Measurements from ENCODE around the gene CTSD. TPM values are rescaled to one million over a fixed set of nuclear protein-coding genes. Genes with fewer than 3 reads are reported as not detected.

Gene CTSD
- total RNA-seq, 2 experiments from 2014 or later: 52.0 to 58.7 TPM

DNA sequence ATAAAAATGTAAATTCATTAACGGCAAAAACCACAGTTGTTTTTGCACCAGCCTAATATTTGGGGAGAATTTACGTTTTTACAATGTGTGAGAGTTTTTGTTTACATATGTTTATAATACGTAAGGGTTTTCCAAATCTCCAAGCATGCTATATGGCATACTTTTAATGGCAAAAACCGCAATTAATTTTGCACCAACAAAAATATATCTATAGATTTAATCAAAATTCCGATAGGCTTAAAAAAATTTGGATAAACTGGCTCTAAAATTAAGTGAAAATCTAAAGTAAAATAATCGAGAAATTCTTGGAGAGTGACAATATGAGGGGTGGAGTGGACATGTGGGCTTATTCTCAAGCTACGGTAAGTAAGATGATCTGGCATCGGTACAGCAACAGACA lies 43.9 kb downstream of the CTSD start:
- intact Hi-C loops (cut with micrococcal nuclease): no loop called here
- Mint-ChIP-seq H3K36me3 (no peaks in the 10 kb centered on the region), H3K9me3 (no peaks in the 10 kb centered on the region), H3K4me1 (ENCODE audit: low read depth) (no peaks in the 10 kb centered on the region), H3K27ac (no peak overlapping the region), H3K4me3 (no peak overlapping the region), H3K27me3 (peaks cover 9% of the 10 kb centered on the region)
- CTCF ChIA-PET: interaction anchor here (1.8 kb wide), 1 partner anchor 26 kb away, joined by 6 read pairs; no protein-coding TSS in a partner anchor
- POLR2A ChIA-PET: no interaction called here
- no peak for DNase-seq

DNA sequence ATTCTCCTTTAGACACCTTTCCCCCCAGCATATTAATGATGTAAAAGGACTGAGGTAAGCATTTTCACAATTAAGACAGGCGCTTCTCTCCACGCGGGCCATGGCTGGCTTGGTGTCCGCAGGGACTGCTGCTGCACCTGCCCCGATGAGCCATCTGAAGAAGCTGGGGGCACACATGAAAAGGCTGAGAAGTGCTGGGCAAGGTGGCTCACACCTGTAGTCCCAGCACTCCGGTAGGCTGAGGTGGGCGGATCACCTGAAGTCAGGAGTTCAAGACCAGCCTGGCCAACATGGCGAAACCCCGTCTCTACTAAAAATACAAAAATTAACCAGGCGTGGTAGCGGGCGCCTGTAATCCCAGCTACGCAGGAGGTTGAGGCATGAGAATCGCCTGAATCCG lies 45.4 kb downstream of the CTSD start:
- ChIA-PET POLR2A (no interaction called here), CTCF (interaction anchor here (1.8 to 2.3 kb wide), 3 partner anchors 24 to 115 kb away, joined by 6 to 13 read pairs (median 10); no protein-coding TSS in a partner anchor)
- DNase-seq: no peak
- no peaks in the 10 kb centered on the region for H3K9me3 Mint-ChIP-seq
- intact Hi-C loops (cut with micrococcal nuclease): no loop called here
- H3K4me1 Mint-ChIP-seq (ENCODE audit: low read depth): no peaks in the 10 kb centered on the region
- H3K4me3 Mint-ChIP-seq: no peak overlapping the region
- H3K27ac Mint-ChIP-seq: no peak overlapping the region
- H3K27me3 Mint-ChIP-seq: peaks cover 4% of the 10 kb centered on the region
- H3K36me3 Mint-ChIP-seq: no peaks in the 10 kb centered on the region

DNA sequence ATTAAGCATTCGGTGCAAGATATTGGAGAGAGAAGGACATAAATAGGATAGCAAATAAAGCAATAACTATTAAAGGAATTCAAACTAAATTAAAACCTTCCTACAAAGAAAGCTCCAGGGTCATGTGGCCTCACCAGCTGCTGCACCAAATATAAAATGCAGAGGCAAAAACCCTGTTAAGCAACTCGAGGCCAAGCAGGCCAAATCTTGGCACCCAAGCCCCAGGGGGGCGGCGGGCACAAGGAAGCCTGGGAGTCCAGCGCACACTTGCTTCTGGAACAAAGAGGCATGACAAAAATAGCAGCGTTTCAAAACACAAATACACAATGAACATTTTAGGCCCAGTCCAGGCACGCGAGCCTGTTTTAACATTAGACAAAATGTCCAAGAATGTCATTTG lies 46.0 kb downstream of the CTSD start:
- H3K36me3 Mint-ChIP-seq: no peaks in the 10 kb centered on the region
- CTCF ChIA-PET: interaction anchor here (2.3 kb wide), 2 partner anchors 24 to 116 kb away, joined by 10 to 13 read pairs; no protein-coding TSS in a partner anchor
- H3K9me3 Mint-ChIP-seq: no peaks in the 10 kb centered on the region
- intact Hi-C loops (cut with micrococcal nuclease): no loop called here
- no peak overlapping the region for H3K27ac Mint-ChIP-seq
- H3K4me3 Mint-ChIP-seq: no peak overlapping the region
- DNase-seq: no peak
- peaks cover 6% of the 10 kb centered on the region for H3K27me3 Mint-ChIP-seq
- no peaks in the 10 kb centered on the region for H3K4me1 Mint-ChIP-seq (ENCODE audit: low read depth)
- POLR2A ChIA-PET: no interaction called here

DNA sequence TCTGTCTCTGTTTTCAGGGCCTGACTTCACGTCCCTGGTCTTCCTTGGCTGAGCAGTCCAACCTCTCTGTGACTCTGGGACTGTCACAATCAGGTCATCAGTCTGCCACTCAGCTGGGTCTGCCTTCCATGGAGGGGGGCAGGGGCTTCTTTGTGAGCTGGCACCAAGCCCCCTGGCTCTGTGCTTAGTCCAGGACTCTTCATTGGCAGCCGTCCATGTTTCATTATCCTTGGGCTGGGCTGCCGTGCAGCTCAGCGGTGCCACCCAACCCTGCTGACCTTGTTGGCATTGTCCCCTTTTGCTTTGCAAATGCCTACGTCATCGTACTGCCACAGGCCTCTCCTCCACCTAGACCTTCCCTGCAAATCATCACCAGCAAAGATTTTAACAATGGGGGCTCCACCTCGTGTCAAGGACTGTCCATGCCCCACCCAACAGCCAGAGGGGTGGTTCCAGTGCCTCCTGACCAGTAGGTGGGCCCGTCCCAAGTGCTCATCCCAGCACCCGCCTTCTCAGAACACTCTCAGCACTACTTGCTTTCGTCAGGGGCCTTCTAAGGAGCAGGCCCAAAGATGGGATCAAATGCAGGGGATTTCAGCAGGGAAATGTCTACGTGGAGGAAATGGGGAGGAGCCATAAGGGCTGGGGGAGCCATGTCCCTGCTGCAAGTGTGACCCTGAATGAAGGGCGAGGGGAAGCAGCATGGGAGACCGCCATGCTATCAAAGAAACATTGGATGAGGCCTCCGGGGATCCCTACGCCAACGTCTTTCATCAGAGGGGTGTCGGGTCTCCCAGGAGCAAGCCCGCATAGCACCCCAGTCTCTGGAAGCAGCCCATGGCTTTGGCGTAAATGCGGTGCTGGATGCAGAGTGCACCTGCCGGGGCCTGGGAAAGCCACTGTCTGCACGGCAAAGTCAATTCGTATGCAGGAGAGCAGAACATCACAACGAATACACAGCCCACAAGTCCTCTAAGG lies 48.5 kb downstream of the CTSD start:
- Mint-ChIP-seq H3K27ac (no peak overlapping the region), H3K4me3 (no peak overlapping the region), H3K27me3 (peaks cover 4% of the 10 kb centered on the region), H3K4me1 (ENCODE audit: low read depth) (no peaks in the 10 kb centered on the region), H3K36me3 (no peaks in the 10 kb centered on the region), H3K9me3 (no peaks in the 10 kb centered on the region)
- CTCF ChIA-PET: interaction anchor here (1.4 kb wide), 1 partner anchor 21 kb away, joined by 7 read pairs; no protein-coding TSS in a partner anchor
- intact Hi-C loops (cut with micrococcal nuclease): no loop called here
- POLR2A ChIA-PET: no interaction called here
- DNase-seq: no peak

DNA sequence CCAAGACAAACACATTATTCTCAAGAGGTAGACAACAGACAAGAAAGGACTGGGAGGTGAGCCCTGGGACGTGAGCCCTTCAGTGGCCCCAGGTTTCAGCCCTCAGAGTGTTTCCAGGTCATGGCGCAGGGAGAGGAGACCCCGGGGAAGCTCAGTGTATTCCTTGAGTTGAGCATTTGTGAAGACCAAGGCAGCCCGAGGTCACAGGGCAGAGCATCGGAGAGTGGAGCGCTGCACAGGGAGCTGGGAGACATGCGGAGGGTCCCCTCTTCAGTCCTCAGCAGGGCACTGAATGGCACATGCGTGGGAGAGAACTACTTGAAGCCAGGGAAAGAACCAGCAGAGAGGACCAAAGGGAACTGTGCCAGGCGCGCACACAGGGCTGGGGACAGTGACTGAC lies 55.0 kb downstream of the CTSD start:
- ChIA-PET CTCF (interaction anchor here (2.8 to 4.8 kb wide), 2 partner anchors 15 to 125 kb away, joined by 22 to 27 read pairs; no protein-coding TSS in a partner anchor), POLR2A (no interaction called here)
- Mint-ChIP-seq H3K9me3 (no peaks in the 10 kb centered on the region), H3K27ac (no peak overlapping the region), H3K36me3 (no peaks in the 10 kb centered on the region), H3K4me3 (no peak overlapping the region), H3K27me3 (peaks cover 4% of the 10 kb centered on the region), H3K4me1 (ENCODE audit: low read depth) (no peaks in the 10 kb centered on the region)
- intact Hi-C loops (cut with micrococcal nuclease): loop anchor here (10.0 kb wide), 1 partner anchor 86 kb away; no protein-coding TSS in a partner anchor
- DNase-seq: no peak

DNA sequence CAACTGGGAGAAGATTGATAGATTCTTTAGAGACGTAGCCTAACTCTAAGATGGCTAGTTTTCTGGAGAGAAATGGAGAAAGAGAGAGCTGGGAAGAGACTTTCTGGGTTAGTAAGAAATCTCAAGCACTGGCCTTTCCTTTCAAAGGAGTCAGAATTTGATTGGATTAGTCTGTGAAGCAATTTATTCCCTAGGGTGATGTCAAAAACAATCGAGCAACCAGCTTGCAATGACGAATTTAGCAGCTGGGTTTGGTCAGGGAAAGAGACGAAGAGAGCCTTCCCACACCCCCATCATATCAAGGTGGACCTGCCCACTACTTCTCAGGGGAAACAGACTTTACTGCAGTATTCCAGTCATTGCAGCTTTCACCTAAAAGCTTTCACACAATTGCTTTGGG lies 56.0 kb downstream of the CTSD start:
- DNase-seq: no peak
- H3K9me3 Mint-ChIP-seq: no peaks in the 10 kb centered on the region
- ChIA-PET POLR2A (no interaction called here), CTCF (interaction anchor here (1.0 to 4.8 kb wide), 3 partner anchors 14 to 293 kb away, joined by 3 to 27 read pairs (median 22); no protein-coding TSS in a partner anchor)
- H3K4me3 Mint-ChIP-seq: no peak overlapping the region
- H3K4me1 Mint-ChIP-seq (ENCODE audit: low read depth): no peaks in the 10 kb centered on the region
- peaks cover 2% of the 10 kb centered on the region for H3K27me3 Mint-ChIP-seq
- H3K36me3 Mint-ChIP-seq: no peaks in the 10 kb centered on the region
- intact Hi-C loops (cut with micrococcal nuclease): loop anchor here (10.0 kb wide), 1 partner anchor 87 kb away; no protein-coding TSS in a partner anchor
- H3K27ac Mint-ChIP-seq: no peak overlapping the region

GRCh38 chr11:1706634-1707400 lies 56.9 kb downstream of the CTSD start:
- ChIA-PET POLR2A (no interaction called here), CTCF (interaction anchor here (1.0 to 4.8 kb wide), 6 partner anchors 13 to 294 kb away, joined by 3 to 27 read pairs (median 4); no protein-coding TSS in a partner anchor)
- H3K9me3 Mint-ChIP-seq: peaks cover 4% of the 10 kb centered on the region
- H3K27ac Mint-ChIP-seq: no peak overlapping the region
- DNase-seq: peak; percentile 45
- H3K27me3 Mint-ChIP-seq: no peaks in the 10 kb centered on the region
- peaks cover 3% of the 10 kb centered on the region for H3K36me3 Mint-ChIP-seq
- H3K4me1 Mint-ChIP-seq (ENCODE audit: low read depth): no peaks in the 10 kb centered on the region
- H3K4me3 Mint-ChIP-seq: no peak overlapping the region
- intact Hi-C loops (cut with micrococcal nuclease): loop anchor here (10.0 kb wide), 1 partner anchor 88 kb away; no protein-coding TSS in a partner anchor

DNA sequence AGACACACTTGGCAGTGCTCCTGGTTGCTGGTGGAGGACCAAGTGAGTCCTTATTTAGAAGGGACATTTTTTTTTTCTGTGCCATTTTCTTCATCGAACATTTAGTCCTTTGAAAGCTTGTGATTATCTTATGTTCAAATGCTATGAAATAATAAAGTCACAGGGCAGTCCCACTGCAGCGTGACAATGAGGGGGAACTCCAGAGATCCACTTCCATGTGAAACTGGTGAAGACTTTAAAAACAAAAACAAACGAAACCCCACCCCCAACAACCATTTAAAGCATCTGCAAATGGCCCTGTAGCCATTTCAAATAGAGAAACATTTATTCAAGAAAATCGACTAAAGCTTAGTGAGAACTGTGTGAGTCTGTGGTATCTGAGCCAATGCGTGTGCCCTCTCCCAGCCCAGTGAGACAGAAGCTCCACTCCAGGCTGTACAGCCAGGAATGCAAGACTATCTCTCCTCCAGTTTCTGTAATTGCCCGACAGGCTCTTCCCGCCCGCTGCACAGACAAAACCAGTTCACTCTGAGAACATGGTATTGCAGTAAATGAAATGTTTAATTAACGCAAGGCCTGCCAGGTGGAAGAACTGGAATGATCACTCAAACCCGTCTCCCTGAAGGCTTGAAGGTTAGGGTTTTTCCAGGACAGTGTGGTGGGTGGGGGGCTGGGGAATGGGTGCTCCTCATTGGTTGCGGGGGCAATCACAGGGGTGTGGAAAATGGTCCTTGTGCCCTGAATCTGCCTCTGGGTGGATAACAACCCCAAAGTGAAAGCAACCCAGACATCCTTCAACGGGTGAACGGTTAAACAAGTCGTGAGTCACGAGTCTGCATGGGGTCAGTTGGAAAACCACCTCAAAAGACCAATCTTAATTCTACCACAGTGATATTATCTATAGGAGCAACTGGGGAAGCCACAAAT lies 58.3 kb downstream of the CTSD start:
- peaks cover 3% of the 10 kb centered on the region for H3K36me3 Mint-ChIP-seq
- CTCF ChIA-PET: interaction anchor here (1.3 to 1.8 kb wide), 3 partner anchors 11 to 446 kb away, joined by 3 to 7 read pairs (median 4); no protein-coding TSS in a partner anchor
- POLR2A ChIA-PET: no interaction called here
- peaks cover 3% of the 10 kb centered on the region for H3K27me3 Mint-ChIP-seq
- peaks cover 9% of the 10 kb centered on the region for H3K4me1 Mint-ChIP-seq (ENCODE audit: low read depth)
- no peak overlapping the region for H3K4me3 Mint-ChIP-seq
- H3K27ac Mint-ChIP-seq: no peak overlapping the region
- DNase-seq: no peak
- intact Hi-C loops (cut with micrococcal nuclease): loop anchor here (10.0 kb wide), 1 partner anchor 89 kb away; no protein-coding TSS in a partner anchor
- peaks cover 10% of the 10 kb centered on the region for H3K9me3 Mint-ChIP-seq

DNA sequence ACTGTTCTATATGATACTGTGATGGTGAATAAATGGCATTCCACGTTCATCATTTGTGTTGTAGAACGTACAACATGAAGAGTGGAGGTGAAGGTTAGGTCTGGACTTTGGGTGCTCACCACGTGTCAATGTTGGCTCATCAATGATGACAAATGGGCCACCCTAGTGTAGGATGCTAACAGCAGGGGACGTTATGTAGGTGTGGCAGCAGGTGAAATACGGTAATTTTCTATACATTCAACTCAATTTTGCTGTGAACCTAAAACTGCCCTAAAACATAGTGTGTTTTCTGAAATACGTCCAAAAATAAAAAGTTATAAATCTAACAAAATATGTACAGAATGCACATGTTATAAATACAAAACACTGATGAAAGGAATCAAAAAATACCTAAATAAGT lies 60.6 kb downstream of the CTSD start:
- no peak overlapping the region for H3K27ac Mint-ChIP-seq
- ChIA-PET POLR2A (no interaction called here), CTCF (interaction anchor here (1.1 to 1.4 kb wide), 2 partner anchors 27 to 130 kb away, joined by 3 read pairs; no protein-coding TSS in a partner anchor)
- H3K9me3 Mint-ChIP-seq: peaks cover 10% of the 10 kb centered on the region
- peaks cover 9% of the 10 kb centered on the region for H3K4me1 Mint-ChIP-seq (ENCODE audit: low read depth)
- peaks cover 3% of the 10 kb centered on the region for H3K36me3 Mint-ChIP-seq
- DNase-seq: no peak
- no peak overlapping the region for H3K4me3 Mint-ChIP-seq
- intact Hi-C loops (cut with micrococcal nuclease): loop anchor here (10.0 kb wide), 1 partner anchor 92 kb away; no protein-coding TSS in a partner anchor
- H3K27me3 Mint-ChIP-seq: peaks cover 3% of the 10 kb centered on the region

All from activated CD4-positive, alpha-beta memory T cell treated with anti-CD3 and anti-CD28 coated beads for 36 hours (primary cell).